Nephron progenitor cell (in vitro differentiated cells): ENCODE measurements around the gene PRKAG2.

Experiments
- DNase-seq: peaks from one replicate; pipeline ENCODE4 v3.0.0; 2021
- H3K27ac Mint-ChIP-seq: 2 replicates; pipeline ENCODE4 v1.8.0; 2021; ENCODE audit warnings: mild to moderate bottlenecking, moderate library complexity, mixed read lengths
- H3K27me3 Mint-ChIP-seq: 2 replicates; pipeline ENCODE4 v1.8.0; 2021; ENCODE audit warnings: mild to moderate bottlenecking, low read depth, mixed read lengths; ENCODE audit not compliant: poor library complexity
- H3K36me3 Mint-ChIP-seq: 2 replicates; pipeline ENCODE4 v1.8.0; 2021; ENCODE audit warnings: low read depth, mixed read lengths
- H3K4me1 Mint-ChIP-seq: 2 replicates; pipeline ENCODE4 v1.8.0; 2021; ENCODE audit warnings: mixed read lengths
- H3K4me3 Mint-ChIP-seq: 2 replicates; pipeline ENCODE4 v1.8.0; 2021; ENCODE audit warnings: mild to moderate bottlenecking, moderate library complexity, mixed read lengths
- H3K9me3 Mint-ChIP-seq: 2 replicates; pipeline ENCODE4 v1.8.0; 2021; ENCODE audit warnings: mild to moderate bottlenecking, moderate library complexity, mixed read lengths
- CTCF ChIP-seq: fragments of 200-600 bp; sonication (generic); IDR thresholded peaks from 2 replicates; pipeline ENCODE4 v1.5.0; 2021; ENCODE audit warnings: antibody characterized with exemption

Gene PRKAG2

GRCh38 chr7:151806204-151806603 lies 70.7 kb downstream of the PRKAG2 start:
- Mint-ChIP-seq H3K36me3 (no peaks in the 10 kb centered on the region), H3K4me1 (peaks cover 44% of the 10 kb centered on the region), H3K4me3 (no peak overlapping the region), H3K27ac (no peak overlapping the region), H3K9me3 (peaks cover 4% of the 10 kb centered on the region), H3K27me3 (peaks cover 45% of the 10 kb centered on the region)
- no peak for TF ChIP-seq CTCF
- no peak for DNase-seq

GRCh38 chr7:151805191-151805590 lies 71.7 kb downstream of the PRKAG2 start:
- no peak for TF ChIP-seq CTCF
- Mint-ChIP-seq H3K4me1 (peaks cover 37% of the 10 kb centered on the region), H3K9me3 (peaks cover 4% of the 10 kb centered on the region), H3K27ac (no peak overlapping the region), H3K4me3 (no peak overlapping the region), H3K36me3 (no peaks in the 10 kb centered on the region), H3K27me3 (peaks cover 49% of the 10 kb centered on the region)
- DNase-seq = no peak

GRCh38 chr7:151804756-151805155 lies 72.2 kb downstream of the PRKAG2 start:
- H3K27ac Mint-ChIP-seq = no peak overlapping the region
- no peak for TF ChIP-seq CTCF
- H3K9me3 Mint-ChIP-seq = peaks cover 4% of the 10 kb centered on the region
- DNase-seq = no peak
- H3K4me1 Mint-ChIP-seq = peaks cover 32% of the 10 kb centered on the region
- no peaks in the 10 kb centered on the region for H3K36me3 Mint-ChIP-seq
- peaks cover 49% of the 10 kb centered on the region for H3K27me3 Mint-ChIP-seq
- H3K4me3 Mint-ChIP-seq = no peak overlapping the region

GRCh38 chr7:151803841-151804240 lies 73.1 kb downstream of the PRKAG2 start:
- no peak overlapping the region for H3K27ac Mint-ChIP-seq
- no peak for DNase-seq

GRCh38 chr7:151802469-151802846 lies 74.5 kb downstream of the PRKAG2 start:
- peaks cover 36% of the 10 kb centered on the region for H3K27me3 Mint-ChIP-seq
- TF ChIP-seq CTCF = no peak
- H3K36me3 Mint-ChIP-seq = no peaks in the 10 kb centered on the region
- H3K4me3 Mint-ChIP-seq = no peak overlapping the region
- no peak overlapping the region for H3K27ac Mint-ChIP-seq
- no peak for DNase-seq
- peaks cover 19% of the 10 kb centered on the region for H3K4me1 Mint-ChIP-seq
- H3K9me3 Mint-ChIP-seq = peaks cover 4% of the 10 kb centered on the region

More at GRCh38 chr7:151803841-151804240, 73.1 kb downstream of the PRKAG2 start:
- Mint-ChIP-seq H3K36me3 (no peaks in the 10 kb centered on the region), H3K27me3 (peaks cover 45% of the 10 kb centered on the region), H3K4me1 (peaks cover 27% of the 10 kb centered on the region), H3K4me3 (no peak overlapping the region), H3K9me3 (peaks cover 4% of the 10 kb centered on the region)
- TF ChIP-seq CTCF = no peak

- Mint-ChIP-seq H3K9me3 (peaks cover 4% of the 10 kb centered on the region), H3K4me1 (peaks cover 21% of the 10 kb centered on the region), H3K36me3 (no peaks in the 10 kb centered on the region), H3K27me3 (peaks cover 33% of the 10 kb centered on the region), H3K27ac (no peak overlapping the region), H3K4me3 (no peak overlapping the region)
- TF ChIP-seq CTCF = no peak
- DNase-seq = no peak
Measured at GRCh38 chr7:151801782-151802468, 75.0 kb downstream of the PRKAG2 start.
